Hypothalamus (tissue), 51 donors: ENCODE measurements around the gene CTSF.
"Not testable (repeated sequence)": the region's sequence is repeated elsewhere in the genome, so short reads cannot be mapped to it uniquely, and the experiment has no call there.

Experiments used
- DNase-seq, 51 donors: peaks; one replicate each; lab custom pipeline; 2025; lab: John Stamatoyannopoulos, UW

Gene CTSF

GRCh38 chr11:66568124-66568916 is at the start of gene CTSF:
TSS of gene CTSF (minus strand) at chr11:66568606. CDS start at chr11:66568486, 120 bp downstream.
- DNase-seq = peak; percentile 34 to 96 (median 87)

DNA sequence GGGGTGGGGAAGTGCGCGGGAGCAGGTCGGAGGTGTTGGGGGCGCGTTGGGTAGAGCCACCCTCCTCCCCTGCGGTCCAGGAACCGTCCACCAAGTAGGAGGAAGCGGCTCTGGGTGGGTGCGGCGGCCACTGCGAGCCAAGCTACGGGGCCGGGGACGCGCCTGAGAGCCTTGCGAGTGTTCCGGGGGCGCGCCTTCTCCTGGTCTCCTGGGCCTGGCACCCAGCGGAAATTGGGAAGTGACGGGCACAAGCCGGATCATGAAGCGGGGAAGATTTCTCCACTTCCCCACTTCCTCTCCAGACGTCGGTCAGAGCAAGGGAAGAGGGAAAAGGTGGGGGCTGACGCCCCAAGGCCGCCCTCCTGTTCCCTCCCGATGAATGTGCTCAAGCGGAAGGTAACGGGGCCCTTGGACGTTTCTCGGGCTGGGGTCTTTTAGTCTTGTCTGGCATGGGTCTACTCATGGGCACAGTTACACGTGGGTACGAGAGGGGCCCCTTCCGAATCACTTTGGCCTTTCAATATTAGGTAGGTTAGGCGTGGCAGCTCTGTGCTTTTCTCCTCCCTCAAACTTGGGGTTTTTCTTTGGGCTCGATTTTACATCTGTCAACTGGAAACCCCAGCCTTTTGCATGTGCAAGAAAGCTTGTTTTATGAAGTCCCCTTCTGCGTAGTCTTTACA is 48.9 kb upstream of the CTSF start:
- peak in 12 of 51 donors; percentile 52 to 81 (median 63) for DNase-seq

- peak; percentile 93 to 99 (median 98) for DNase-seq
These were observed 48.2 kb upstream of the CTSF start, which contains the start of gene RBM14 for GRCh38 chr11:66616379-66617154. TSS of gene RBM14 (plus strand) at chr11:66616630. CDS start at chr11:66616721, 91 bp downstream.

DNA sequence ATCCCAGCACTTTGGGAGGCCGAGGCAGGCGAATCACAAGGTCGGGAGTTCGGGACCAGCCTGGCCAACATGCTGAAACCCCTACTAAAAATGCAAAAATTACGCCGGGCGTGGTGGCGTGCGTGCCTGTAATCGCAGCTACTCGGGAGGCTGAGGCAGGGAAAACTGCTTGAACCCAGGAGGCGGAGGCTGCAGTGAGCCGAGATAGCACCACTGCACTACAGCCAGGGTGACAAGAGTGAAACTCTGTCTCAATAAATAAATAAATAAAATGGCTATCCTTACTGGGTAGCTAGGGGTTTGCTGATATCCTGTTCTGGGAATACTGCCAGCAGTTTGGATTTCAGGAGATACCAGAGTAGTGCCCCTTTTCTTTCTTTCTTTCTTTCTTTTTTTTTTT is 45.7 kb upstream of the CTSF start:
- no peak for DNase-seq

DNA sequence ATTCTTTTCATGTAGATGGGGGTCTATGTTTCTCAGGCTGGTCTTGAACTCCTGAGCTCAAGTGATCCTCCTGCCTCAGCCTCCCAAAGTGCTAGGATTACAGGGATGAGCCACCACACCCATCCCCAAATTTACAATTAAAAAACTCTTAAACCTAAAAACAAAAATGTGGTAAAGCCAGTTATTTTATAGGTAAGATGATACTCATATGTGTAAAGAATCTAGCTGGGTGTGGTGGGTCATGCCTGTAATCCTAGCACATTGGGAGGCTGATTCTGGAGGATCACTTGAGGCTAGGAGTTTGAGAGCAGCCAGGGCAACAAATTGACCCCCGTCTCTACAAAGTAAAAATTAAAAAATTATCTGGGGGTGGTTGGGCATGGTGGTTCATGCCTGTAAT is 44.1 kb upstream of the CTSF start:
- DNase-seq = no peak

DNA sequence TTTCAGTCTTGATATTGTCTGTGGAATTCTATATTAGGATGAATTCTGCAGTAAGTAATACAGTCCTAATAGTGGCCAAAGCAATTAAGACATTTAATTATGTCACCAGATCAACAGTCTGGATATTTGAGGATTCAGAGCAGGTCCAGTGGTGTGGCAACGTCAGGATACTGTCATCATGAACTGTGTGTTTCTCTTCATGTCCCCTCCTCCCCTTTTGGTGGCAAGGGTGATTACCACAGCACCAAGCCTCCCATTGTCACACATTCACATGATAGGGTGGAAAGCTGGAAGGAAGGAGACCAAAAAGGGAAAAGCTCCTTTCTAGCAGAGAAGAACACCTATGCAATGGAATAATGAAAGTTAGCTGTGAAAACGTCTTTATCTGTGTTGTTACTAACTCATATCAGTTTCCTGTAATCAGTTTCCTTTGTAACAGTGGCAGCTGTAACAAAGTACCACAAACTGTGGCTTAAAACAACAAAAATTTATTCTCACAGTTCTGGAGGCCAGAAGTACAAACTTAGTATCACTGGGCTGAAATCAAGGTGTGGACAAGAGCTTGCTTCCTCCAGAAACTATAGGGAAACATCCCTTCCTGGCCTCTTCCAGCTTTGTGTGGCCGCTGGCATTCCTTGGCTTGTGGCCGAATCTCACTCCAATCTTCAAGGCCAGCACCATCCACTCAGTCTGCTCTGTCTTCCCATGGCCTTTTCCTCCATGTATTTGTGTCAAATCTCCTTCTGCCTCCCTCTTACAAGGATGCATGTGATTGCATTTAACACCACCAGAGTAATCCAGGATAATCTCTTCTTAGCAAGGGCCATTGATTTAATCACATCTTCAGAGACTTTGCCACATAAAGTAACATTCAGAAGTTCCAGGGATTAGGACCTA is 41.6 kb upstream of the CTSF start:
- no peak for DNase-seq

DNA sequence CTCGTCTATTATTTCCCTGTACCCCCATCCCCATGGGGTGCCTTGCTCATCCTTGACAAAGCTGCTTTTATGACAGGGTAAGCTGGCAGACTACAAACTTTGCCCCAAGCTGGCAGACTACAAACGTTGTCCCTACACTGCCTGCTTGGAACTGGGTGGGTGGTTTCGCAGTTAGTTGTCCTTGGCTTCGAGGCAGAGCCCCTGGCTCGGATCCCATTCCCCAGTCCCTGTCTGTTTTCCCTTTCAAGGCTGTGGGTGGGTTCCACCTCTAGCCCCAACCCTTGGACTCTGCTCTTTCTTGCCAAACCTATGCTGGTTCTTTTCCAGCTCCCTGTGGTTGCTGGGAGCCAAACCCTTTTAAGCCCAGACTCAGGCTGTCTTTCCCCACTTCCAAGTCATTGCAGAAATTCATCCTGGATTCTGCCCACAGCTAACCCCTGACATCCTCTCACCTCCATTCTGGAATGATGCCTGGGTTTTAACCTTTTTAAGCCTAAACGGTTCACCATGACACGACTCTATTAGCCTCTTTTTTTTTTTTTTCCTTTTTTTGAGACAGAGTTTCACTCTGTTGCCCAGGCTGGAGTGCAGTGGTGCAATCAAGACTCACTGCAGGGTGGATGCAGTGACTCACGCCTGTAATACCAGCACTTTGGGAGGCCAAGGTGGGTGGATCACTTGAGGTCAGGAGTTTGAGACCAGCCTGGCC is 38.9 kb upstream of the CTSF start:
- peak in 39 of 51 donors; percentile 6 to 84 (median 52) for DNase-seq

- not testable (repeated sequence) for DNase-seq
These were observed 38.2 kb upstream of the CTSF start for GRCh38 chr11:66606608-66607007.

DNA sequence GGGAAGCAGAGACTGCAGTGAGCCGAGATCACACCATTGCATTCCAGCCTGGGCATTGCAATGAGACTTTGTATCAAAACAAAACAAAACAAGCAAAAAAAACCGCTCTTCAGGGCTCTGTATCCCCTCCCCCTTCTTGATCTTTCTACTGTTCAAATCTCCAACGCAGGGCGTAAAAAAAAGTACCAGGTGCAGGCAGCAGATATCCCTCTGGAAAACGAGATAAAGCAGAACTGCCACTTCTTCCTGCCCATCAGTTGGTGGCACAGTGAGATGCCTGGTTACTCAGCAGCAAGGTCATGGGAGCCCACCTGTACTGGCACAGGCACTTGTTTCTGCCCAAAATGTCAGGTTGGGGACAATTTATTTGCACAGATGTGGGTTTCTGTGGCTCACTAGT is 35.7 kb upstream of the CTSF start:
- no peak for DNase-seq

DNA sequence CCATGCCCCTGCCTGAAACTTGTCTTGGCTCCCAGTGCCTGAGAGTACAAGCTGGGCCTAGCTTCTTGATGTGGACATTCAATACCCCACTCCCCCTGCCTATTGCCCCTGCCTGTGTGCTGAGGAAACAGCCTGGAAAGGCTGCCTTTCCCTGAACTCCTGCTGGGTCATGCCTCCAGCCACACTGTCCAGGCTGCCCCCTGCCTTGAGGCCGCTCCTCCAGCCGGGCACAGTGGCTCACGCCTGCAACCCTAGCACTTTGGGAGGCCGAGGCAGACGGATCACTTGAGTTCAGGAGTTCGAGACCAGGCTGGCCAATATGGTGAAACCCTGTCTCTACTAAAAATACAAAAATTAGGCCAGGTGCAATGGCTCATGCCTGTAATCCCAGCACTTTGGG is 34.7 kb upstream of the CTSF start:
- no peak for DNase-seq

- DNase-seq = no peak
These were observed 32.3 kb upstream of the CTSF start for GRCh38 chr11:66600631-66601233.

GRCh38 chr11:66600219-66600618 is 31.8 kb upstream of the CTSF start:
- no peak for DNase-seq

- DNase-seq = no peak
These were observed 30.6 kb upstream of the CTSF start for GRCh38 chr11:66598993-66599392.

GRCh38 chr11:66595245-66595904 is 27.0 kb upstream of the CTSF start:
- DNase-seq = peak in 23 of 51 donors; percentile 3 to 47 (median 28)

GRCh38 chr11:66593650-66594049 is 25.2 kb upstream of the CTSF start:
- no peak for DNase-seq

DNA sequence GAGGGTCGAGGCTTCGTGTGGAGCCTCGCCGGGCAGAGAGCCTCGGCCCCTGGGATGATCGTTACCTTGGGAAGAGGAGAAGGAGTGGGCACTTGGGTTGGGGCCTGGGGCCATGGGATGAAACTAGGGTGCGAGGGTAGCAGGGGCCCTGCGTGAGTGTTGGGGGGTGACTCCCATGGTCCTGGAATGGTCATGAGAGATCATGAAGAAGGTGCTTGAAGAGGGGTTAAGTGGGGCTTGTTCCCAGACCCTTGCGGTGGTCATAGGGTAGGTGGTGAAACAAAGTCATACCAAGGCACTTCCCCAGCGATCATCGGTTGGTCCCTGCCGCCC is 24.9 kb upstream of the CTSF start:
- no peak for DNase-seq

DNA sequence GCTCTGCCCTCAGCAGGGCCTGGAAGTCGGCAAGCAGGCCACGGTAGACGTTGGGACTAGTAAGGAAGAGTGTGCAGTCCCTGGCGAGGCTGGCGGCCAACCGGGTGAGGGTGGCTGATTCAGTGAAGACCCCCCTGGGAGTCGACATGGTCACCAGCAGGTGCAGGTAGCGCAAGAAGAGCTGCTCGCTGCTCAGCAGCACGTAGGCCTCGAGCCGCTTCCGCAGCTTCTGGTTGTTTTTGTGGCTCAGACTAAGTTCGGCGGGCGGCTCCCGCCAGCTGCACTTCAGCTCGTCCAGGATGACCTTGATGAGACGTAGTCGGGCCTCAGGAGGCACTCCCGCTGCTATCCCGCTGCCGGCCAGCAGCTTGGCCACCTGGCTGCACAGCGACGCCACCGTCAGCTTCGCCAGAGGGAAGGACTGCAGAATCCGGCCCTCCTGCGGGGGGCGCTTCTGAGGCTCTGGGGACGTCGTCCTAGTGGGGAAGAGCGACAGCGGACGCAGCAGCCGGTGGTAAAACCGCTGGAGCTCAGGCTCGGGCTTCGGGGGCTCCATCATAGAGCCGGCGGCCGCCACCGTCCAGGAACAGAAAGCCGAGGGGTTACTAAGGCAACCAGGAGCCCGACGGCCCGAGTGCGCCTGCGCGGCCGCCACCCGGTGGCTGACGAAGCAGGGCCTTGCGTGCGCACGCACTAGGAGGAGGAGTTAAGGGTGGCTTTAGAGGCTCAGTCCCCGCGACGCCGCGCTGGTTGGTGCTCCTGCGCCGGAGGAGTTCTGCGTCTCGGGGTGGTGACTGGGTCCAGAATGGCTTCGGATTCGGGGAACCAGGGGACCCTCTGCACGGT is 24.3 kb upstream of the CTSF start, which contains the start of the genes CCDC87 and CCS:
TSS of gene CCDC87 (minus strand) at position 607 of the 846 bp plus-strand sequence. CDS start at position 559, 48 bp downstream.
TSS of gene CCS (plus strand) at position 729 of the 846 bp plus-strand sequence. CDS start at position 806, 77 bp downstream.
- peak; percentile 62 to 98 (median 92) for DNase-seq
